A549 treated with AZD9567 at 1 μM for 4 hours (cell line): Measurements from ENCODE around the gene C3orf62. TPM values are rescaled to one million over a fixed set of nuclear protein-coding genes. Genes with fewer than 3 reads are reported as not detected.

Source experiments
- total RNA-seq: library from RNA; stranded (reverse); fragments of 200-300 nt; extraction: Qiagen RNA extraction; gene quantifications from 5 replicates; pipeline ENCODE4 v1.2.3, GENCODE V29; 2022; ENCODE audit not compliant: insufficient read depth

Gene C3orf62
- 1.7 to 3.0 TPM (median 1.9 TPM) in 5 replicates for total RNA-seq

GRCh38 chr3:49276475-49277382 is at the start of gene C3orf62:
TSS of gene C3orf62 (minus strand) at chr3:49277232. CDS start at chr3:49276872, 360 bp downstream.

Other genes starting within 250 kb of the C3orf62 start
- gene IMPDH2, start 247.8 kb downstream of the C3orf62 start, total RNA-seq = 128 to 175 TPM (median 165 TPM) in 5 replicates
- gene QRICH1, start 183.2 kb downstream of the C3orf62 start, total RNA-seq = 35.3 to 40.4 TPM (median 38.3 TPM) in 5 replicates
- 138 to 189 TPM (median 143 TPM) in 5 replicates for gene QARS1, start 172.5 kb downstream of the C3orf62 start, total RNA-seq
- gene USP19, start 156.4 kb downstream of the C3orf62 start, total RNA-seq = 23.0 to 26.1 TPM (median 24.1 TPM) in 5 replicates
- 98.2 to 133 TPM (median 104 TPM) in 5 replicates for gene LAMB2, start 144.2 kb downstream of the C3orf62 start, total RNA-seq
- 13.6 to 16.8 TPM (median 15.9 TPM) in 5 replicates for gene CCDC71, start 110.9 kb downstream of the C3orf62 start, total RNA-seq
- gene KLHDC8B, start 105.6 kb downstream of the C3orf62 start, total RNA-seq = 4.2 to 7.4 TPM (median 4.6 TPM) in 5 replicates
- gene USP4, start 62.8 kb upstream of the C3orf62 start, total RNA-seq = 11.6 to 14.8 TPM (median 14.2 TPM) in 5 replicates
- 192 to 317 TPM (median 287 TPM) in 5 replicates for gene GPX1, start 81.1 kb upstream of the C3orf62 start, total RNA-seq
- 448 to 524 TPM (median 465 TPM) in 5 replicates for gene RHOA, start 134.7 kb upstream of the C3orf62 start, total RNA-seq
- 20.1 to 24.9 TPM (median 21.9 TPM) in 5 replicates for gene TCTA, start 135.2 kb upstream of the C3orf62 start, total RNA-seq
- 0.10 to 0.36 TPM (median 0.26 TPM) in 4 of 5 replicates, not detected in the other for gene AMT, start 145.2 kb upstream of the C3orf62 start, total RNA-seq
- gene NICN1, start 152.1 kb upstream of the C3orf62 start, total RNA-seq = 5.0 to 9.0 TPM (median 5.2 TPM) in 5 replicates
- gene DAG1, start 193.0 kb upstream of the C3orf62 start, total RNA-seq = 50.2 to 62.2 TPM (median 57.7 TPM) in 5 replicates